Measurements from ENCODE around the gene TNFSF13B. TPM values are rescaled to one million over a fixed set of nuclear protein-coding genes. Genes with fewer than 3 reads are reported as not detected.

TNFSF13B gene, protein sequence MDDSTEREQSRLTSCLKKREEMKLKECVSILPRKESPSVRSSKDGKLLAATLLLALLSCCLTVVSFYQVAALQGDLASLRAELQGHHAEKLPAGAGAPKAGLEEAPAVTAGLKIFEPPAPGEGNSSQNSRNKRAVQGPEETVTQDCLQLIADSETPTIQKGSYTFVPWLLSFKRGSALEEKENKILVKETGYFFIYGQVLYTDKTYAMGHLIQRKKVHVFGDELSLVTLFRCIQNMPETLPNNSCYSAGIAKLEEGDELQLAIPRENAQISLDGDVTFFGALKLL
- 0.07 to 0.25 TPM (median 0.07 TPM) in 3 of 5 replicates, not detected in the others for total RNA-seq (2022; extraction: Qiagen RNA extraction; ENCODE audit: low read depth)

DNA sequence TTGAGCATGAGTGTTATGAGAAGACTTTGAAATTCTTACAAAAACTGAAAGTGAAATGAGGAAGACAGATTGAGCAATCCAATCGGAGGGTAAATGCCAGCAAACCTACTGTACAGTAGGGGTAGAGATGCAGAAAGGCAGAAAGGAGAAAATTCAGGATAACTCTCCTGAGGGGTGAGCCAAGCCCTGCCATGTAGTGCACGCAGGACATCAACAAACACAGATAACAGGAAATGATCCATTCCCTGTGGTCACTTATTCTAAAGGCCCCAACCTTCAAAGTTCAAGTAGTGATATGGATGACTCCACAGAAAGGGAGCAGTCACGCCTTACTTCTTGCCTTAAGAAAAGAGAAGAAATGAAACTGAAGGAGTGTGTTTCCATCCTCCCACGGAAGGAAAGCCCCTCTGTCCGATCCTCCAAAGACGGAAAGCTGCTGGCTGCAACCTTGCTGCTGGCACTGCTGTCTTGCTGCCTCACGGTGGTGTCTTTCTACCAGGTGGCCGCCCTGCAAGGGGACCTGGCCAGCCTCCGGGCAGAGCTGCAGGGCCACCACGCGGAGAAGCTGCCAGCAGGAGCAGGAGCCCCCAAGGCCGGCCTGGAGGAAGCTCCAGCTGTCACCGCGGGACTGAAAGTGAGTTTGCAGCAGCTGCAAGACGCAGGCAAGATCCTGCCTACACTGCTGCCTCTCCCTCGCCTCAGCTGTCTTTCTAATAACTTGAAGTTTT lies at the start of gene TNFSF13B:
Gene TNFSF13B (plus strand): TSS at position 118 of the 728 bp plus-strand sequence. CDS start 178 bp downstream, at position 296.

Other genes with a start within 250 kb of the TNFSF13B start
- gene LIG4, start 54.2 kb upstream of the TNFSF13B start, total RNA-seq (2022; extraction: Qiagen RNA extraction; ENCODE audit: low read depth) = 4.2 to 5.2 TPM (median 4.7 TPM) in 5 replicates
- gene ABHD13, start 51.3 kb upstream of the TNFSF13B start, total RNA-seq (2022; extraction: Qiagen RNA extraction; ENCODE audit: low read depth) = 4.5 to 6.1 TPM (median 5.4 TPM) in 5 replicates